ENCODE results near the gene TYRP1.

Gene TYRP1

DNA sequence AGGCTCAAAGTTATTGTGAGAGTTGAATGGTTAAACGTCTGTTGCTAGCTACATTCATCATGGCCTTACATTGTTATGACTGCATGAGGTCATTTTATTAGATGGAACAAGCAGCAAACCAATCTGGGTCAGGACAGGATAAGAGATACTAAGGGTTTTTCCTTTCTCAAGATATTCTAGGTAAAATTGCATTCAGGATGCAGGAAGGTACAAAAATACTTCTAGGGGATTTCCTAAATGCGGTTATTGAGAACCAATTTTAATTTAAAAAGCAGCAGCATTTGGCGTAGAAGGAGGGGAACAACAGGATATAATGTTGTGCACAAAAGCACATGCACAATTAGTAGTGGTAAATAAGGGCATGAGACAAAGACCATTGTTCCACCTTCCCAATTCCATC lies 42.5 kb downstream of the TYRP1 start:
- TF ChIP-seq, protein P1, sequence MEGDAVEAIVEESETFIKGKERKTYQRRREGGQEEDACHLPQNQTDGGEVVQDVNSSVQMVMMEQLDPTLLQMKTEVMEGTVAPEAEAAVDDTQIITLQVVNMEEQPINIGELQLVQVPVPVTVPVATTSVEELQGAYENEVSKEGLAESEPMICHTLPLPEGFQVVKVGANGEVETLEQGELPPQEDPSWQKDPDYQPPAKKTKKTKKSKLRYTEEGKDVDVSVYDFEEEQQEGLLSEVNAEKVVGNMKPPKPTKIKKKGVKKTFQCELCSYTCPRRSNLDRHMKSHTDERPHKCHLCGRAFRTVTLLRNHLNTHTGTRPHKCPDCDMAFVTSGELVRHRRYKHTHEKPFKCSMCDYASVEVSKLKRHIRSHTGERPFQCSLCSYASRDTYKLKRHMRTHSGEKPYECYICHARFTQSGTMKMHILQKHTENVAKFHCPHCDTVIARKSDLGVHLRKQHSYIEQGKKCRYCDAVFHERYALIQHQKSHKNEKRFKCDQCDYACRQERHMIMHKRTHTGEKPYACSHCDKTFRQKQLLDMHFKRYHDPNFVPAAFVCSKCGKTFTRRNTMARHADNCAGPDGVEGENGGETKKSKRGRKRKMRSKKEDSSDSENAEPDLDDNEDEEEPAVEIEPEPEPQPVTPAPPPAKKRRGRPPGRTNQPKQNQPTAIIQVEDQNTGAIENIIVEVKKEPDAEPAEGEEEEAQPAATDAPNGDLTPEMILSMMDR (conservative IDR thresholded peaks at IDR 0.05; ENCODE audit: control insufficient read depth, insufficient read depth, low read depth, low read length), result no peak
- no peak overlapping the region for H3K4me3 ChIP-seq (ENCODE audit: control insufficient read depth, low read depth, low read length)
- no peak for DNase-seq (ENCODE audit: low read depth)

DNA sequence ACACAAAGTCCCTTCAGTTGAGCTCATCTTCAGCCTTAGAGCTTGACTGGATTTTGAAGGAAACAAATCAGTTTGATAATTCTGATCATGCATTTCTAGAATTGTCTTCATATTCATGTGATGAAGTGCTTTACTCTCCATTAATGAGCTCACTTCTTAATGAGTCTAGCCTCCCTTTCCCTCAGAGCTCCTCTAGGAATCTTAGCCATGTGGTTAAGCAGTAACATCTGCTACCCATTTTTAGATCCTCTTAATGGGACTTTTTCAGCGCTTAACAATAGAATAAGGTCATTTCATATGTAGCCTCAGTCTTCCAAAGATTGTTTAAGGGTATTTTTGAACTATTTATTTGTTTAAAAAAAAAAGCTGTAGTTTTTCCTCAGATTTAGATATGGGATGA lies 44.7 kb downstream of the TYRP1 start:
- TF ChIP-seq, protein P1 (conservative IDR thresholded peaks at IDR 0.05; ENCODE audit: control insufficient read depth, insufficient read depth, low read depth, low read length), result no peak
- no peak overlapping the region for H3K4me3 ChIP-seq (ENCODE audit: control insufficient read depth, low read depth, low read length)
- DNase-seq (ENCODE audit: low read depth), result no peak

GRCh38 chr9:12739014-12739652 lies 45.9 kb downstream of the TYRP1 start:
- DNase-seq (ENCODE audit: low read depth), result no peak
- TF ChIP-seq, protein P1 (conservative IDR thresholded peaks at IDR 0.05; ENCODE audit: control insufficient read depth, insufficient read depth, low read depth, low read length), result no peak
- no peak overlapping the region for H3K4me3 ChIP-seq (ENCODE audit: control insufficient read depth, low read depth, low read length)

DNA sequence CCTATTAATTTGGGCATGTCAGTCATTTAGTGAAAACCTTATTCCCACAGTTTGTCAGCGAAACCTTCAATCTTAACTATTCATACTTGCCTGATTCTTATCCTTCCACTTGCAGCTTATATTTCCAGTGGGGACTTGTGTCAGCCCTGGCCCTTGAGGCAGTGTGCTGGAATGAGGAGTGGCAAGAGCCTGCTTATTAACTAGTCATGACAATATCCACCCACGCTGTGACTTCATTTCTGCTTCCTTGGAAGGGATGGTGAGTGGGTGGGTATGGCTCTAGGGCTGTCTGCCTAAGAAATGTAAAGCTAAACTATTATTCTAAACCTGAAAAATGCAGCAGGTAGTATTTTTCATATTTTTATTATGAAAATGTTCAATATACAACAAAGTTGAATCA lies 47.7 kb downstream of the TYRP1 start:
- TF ChIP-seq, protein P1 (conservative IDR thresholded peaks at IDR 0.05; ENCODE audit: control insufficient read depth, insufficient read depth, low read depth, low read length), result no peak
- peak; percentile 47 for DNase-seq (ENCODE audit: low read depth)
- no peak overlapping the region for H3K4me3 ChIP-seq (ENCODE audit: control insufficient read depth, low read depth, low read length)

DNA sequence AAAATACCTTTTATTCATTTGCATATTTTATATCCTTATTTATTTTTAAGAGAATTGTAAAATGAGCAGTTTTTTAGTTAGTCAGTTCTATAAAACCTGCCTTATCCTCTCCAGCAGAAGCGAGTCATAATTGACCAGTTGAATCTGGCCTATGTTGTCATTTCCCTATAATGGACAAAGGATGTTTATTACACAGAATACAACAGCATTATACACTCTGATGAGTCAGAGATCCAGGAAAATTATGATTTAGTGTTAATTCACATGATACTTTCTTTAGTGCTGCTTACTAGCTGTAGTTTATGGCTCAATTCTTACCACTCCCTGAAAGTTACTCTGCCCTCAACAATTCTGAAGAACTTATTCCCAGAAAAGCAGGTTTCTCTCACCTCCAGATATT lies 54.8 kb downstream of the TYRP1 start:
- peak; percentile 86 for DNase-seq (ENCODE audit: low read depth)
- TF ChIP-seq, protein P1 (conservative IDR thresholded peaks at IDR 0.05; ENCODE audit: control insufficient read depth, insufficient read depth, low read depth, low read length), result no peak
- H3K4me3 ChIP-seq (ENCODE audit: control insufficient read depth, low read depth, low read length), result no peak overlapping the region

- TF ChIP-seq, protein P1 (conservative IDR thresholded peaks at IDR 0.05; ENCODE audit: control insufficient read depth, insufficient read depth, low read depth, low read length), result no peak
- DNase-seq (ENCODE audit: low read depth), result no peak
- H3K4me3 ChIP-seq (ENCODE audit: control insufficient read depth, low read depth, low read length), result no peak overlapping the region
Measured at GRCh38 chr9:12748954-12749353, 55.8 kb downstream of the TYRP1 start.

DNA sequence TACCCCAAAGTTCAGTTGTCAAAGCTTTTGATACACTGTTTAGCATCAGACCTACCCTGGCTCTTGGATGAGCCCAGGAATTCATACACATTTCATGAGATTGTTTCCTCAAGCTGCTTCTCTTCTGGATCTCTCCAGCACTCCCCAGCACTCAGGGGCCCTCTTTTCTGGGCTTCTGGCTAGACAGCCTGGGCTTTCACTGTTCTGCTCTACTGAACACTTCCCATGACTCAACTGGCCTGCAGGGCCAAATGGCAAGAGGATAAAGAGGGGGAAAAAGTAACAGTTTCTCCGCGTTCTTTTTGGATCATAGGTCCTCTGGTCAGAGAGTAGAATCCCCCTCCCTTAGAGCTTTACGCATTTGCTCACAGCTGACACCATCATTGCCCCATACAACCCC lies 60.7 kb downstream of the TYRP1 start:
- H3K4me3 ChIP-seq (ENCODE audit: control insufficient read depth, low read depth, low read length), result no peak overlapping the region
- DNase-seq (ENCODE audit: low read depth), result no peak
- TF ChIP-seq, protein P1 (conservative IDR thresholded peaks at IDR 0.05; ENCODE audit: control insufficient read depth, insufficient read depth, low read depth, low read length), result no peak

All from fibroblast of mammary gland (primary cell).